Measurements from ENCODE around the gene HMCN1. TPM values are rescaled to one million over a fixed set of nuclear protein-coding genes. Genes with fewer than 3 reads are reported as not detected.

HMCN1 gene
- polyA plus RNA-seq, 1 of the 3 experiments (the other 2 are of a cell fraction) = 59.5 TPM

GRCh38 chr1:186144505-186144904 is 410.3 kb downstream of the HMCN1 start:
- Histone ChIP-seq H3K4me3 (ENCODE audit: low read depth in 2 of 2, low read length in 1 of 2) (no peak overlapping the region), H4K20me1 (ENCODE audit: insufficient read depth) (no peaks in the 10 kb centered on the region), H3K27ac (ENCODE audit: low read depth in 2 of 2, low read length in 1 of 2) (no peak overlapping the region), H3K9me2 (no peaks in the 10 kb centered on the region), H3K9ac (no peak overlapping the region), H3K36me3 (replicated peaks in 1 of 2; ENCODE audit: control insufficient read depth in 1 of 2, insufficient read depth in 2 of 2, low read length in 1 of 2) (peaks cover 0 to 32% of the 10 kb centered on the region in 2 experiments), H3F3A (replicated peaks; ENCODE audit: insufficient read depth) (peaks cover 9% of the 10 kb centered on the region), H3K9me3 (no peaks in the 10 kb centered on the region), H3K4me2 (no peak overlapping the region), H2AFZ (ENCODE audit: low read depth) (no peak overlapping the region), H3K79me2 (ENCODE audit: insufficient read depth) (no peaks in the 10 kb centered on the region), H3K4me1 (ENCODE audit: control insufficient read depth in 1 of 2, insufficient read depth in 2 of 2, low read depth in 1 of 2, low read length in 1 of 2) (peaks cover 0 to 3% of the 10 kb centered on the region in 2 experiments; a peak in 1 of 4 replicates), H3K27me3 (ENCODE audit: insufficient read depth) (no peaks in the 10 kb centered on the region)
- DNase-seq = no peak
- TF ChIP-seq RCOR1 (IDR thresholded peaks at IDR 0.05; ENCODE audit: low read length) (no peak), MEF2A (IDR thresholded peaks at IDR 0.05; ENCODE audit: borderline replicate concordance, low read depth) (no peak), EP300 (IDR thresholded peaks at IDR 0.05; ENCODE audit: borderline replicate concordance in 1 of 2, low read depth in 1 of 2, low read length in 1 of 2) (no peak), POLR2AphosphoS5 (IDR thresholded peaks at IDR 0.05; ENCODE audit: low read depth, low read length) (no peak), REST (IDR thresholded peaks at IDR 0.05; ENCODE audit: low read depth, low read length) (no peak), NFIC (IDR thresholded peaks at IDR 0.05; ENCODE audit: borderline replicate concordance) (no peak), MXI1 (IDR thresholded peaks at IDR 0.05; ENCODE audit: low read depth, low read length) (no peak), CTCF (IDR thresholded peaks at IDR 0.05) (no peak), ELF1 (IDR thresholded peaks at IDR 0.05) (no peak), RFX5 (IDR thresholded peaks at IDR 0.05; ENCODE audit: low read length) (no peak), USF1 (IDR thresholded peaks at IDR 0.05; ENCODE audit: borderline replicate concordance, low read depth) (no peak), USF2 (IDR thresholded peaks at IDR 0.05; ENCODE audit: borderline replicate concordance, low read depth, low read length) (no peak), FOSL2 (IDR thresholded peaks at IDR 0.05; ENCODE audit: borderline replicate concordance, low read depth) (no peak), TAF1 (IDR thresholded peaks at IDR 0.05; ENCODE audit: borderline replicate concordance, low read depth, low read length) (no peak), TCF12 (IDR thresholded peaks at IDR 0.05) (no peak), MAX (IDR thresholded peaks at IDR 0.05; ENCODE audit: low read depth) (no peak), JUND (IDR thresholded peaks at IDR 0.05) (no peak)
- WGBS (ENCODE audit: low lambda C conversion rate) = 31% methylated on average over 5 of the region's 5 CpGs
- ChIA-PET POLR2A (no interaction called here), CTCF (no interaction called here)
